GM12801 (cell line): ENCODE data around the gene MYL12B.

Experiments used
- TF ChIP-seq, protein P1 (sequence below): IDR thresholded peaks from one replicate; pipeline ENCODE4 v1.5.1; 2011; ENCODE audit warnings: control low read depth; ENCODE audit not compliant: insufficient read length; ENCODE audit errors: extremely low read depth

Gene MYL12B

DNA sequence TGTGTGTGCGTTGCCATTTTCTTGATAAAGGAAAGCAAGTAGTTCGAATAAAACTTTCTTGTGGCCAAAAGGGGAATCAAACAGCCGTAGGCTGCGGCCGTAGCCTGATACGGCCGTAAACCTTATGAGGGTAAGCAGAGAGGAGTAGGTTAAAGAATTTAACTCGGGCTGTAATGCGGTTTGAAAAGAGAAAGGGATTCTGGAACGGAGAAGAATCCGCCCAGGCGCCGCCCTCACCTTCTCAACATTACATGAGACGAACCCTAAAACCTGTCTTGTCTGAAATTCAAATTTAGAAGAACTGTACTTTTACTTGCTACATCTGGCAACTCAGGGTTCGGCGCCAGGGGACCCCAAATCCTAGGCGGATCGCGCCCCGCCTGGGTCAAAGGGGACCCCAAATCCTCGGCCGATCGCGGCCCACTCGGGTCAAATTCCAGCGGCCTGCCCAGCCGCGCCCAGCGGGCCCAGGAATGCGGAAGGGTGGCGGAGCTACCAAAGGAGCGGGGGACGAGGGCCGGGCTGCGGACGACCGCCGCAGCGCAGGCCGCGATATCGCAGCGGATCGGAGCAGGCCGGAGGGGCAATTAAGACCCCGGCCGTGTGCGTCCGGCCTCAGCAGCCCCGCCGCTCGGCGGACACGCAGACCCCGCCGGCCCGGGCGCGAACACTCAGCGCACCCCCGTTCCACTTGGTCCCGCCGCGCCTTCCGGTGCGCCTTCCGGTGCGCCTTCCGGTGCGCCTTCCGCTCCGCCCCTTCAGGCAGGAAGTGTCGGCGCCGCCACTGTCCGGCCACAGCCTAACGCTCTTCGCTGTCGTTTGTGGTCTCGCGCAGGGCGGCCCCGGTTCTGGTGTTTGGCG is at the start of gene MYL12B:
MYL12B (plus strand) TSS at position 761 of the 861 bp plus-strand sequence. CDS start 10,766 bp downstream, outside the sequence.
- TF ChIP-seq, protein P1, sequence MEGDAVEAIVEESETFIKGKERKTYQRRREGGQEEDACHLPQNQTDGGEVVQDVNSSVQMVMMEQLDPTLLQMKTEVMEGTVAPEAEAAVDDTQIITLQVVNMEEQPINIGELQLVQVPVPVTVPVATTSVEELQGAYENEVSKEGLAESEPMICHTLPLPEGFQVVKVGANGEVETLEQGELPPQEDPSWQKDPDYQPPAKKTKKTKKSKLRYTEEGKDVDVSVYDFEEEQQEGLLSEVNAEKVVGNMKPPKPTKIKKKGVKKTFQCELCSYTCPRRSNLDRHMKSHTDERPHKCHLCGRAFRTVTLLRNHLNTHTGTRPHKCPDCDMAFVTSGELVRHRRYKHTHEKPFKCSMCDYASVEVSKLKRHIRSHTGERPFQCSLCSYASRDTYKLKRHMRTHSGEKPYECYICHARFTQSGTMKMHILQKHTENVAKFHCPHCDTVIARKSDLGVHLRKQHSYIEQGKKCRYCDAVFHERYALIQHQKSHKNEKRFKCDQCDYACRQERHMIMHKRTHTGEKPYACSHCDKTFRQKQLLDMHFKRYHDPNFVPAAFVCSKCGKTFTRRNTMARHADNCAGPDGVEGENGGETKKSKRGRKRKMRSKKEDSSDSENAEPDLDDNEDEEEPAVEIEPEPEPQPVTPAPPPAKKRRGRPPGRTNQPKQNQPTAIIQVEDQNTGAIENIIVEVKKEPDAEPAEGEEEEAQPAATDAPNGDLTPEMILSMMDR: no peak

DNA sequence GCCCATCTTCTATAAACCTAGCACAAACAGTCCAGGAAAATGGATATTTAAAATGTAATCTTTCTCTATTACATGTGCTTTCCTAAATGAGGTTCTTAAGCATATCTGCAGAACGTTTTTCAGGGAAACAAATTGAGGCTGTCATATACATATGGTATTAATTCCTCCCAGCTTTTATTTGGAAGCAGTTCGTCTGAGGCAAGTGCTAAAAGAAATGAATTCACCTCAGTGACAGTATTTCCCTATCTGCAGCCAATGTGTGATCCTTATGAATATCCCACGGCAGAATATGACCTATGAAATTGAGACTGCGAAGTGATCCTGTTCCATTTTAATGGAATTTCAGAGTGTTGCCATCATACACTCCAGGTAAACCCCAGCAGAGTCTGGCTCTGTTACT is 49.3 kb upstream of the MYL12B start:
- TF ChIP-seq, protein P1: no peak

DNA sequence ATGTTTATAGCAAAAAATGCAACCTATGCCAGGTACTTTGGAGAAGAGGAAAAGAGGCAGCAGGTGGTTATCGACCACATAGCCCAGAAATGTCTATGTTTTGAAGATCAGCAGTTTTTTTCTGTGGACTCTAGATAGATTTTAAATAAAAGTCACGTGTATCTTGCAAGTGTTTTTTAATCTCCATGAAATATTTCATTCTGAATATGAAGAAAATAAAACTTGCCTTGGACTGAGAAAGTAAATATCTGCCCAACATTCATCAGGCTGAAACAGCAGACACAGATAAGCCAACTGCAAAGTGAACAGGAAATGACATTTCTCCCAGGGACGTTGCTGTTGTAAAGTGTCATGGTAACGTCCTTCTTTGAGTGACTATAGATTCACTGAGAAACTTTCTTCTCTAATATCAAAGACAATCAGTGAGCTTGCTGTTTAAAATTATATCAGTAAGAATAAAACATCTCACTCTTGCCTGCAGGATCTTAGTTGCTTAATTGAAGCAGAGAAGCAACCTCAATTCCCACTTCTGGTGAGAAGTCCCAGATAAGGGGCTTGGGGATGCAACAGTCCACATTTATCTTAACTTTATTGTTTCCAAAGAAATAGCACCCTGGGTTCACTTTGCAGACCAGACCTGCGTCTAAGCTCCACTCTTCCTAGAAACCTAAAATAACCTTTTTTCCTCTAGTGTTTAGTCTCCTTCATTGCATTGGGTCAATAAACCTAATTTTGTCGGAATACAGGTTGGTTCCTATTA is 48.5 kb upstream of the MYL12B start:
- TF ChIP-seq, protein P1: no peak

DNA sequence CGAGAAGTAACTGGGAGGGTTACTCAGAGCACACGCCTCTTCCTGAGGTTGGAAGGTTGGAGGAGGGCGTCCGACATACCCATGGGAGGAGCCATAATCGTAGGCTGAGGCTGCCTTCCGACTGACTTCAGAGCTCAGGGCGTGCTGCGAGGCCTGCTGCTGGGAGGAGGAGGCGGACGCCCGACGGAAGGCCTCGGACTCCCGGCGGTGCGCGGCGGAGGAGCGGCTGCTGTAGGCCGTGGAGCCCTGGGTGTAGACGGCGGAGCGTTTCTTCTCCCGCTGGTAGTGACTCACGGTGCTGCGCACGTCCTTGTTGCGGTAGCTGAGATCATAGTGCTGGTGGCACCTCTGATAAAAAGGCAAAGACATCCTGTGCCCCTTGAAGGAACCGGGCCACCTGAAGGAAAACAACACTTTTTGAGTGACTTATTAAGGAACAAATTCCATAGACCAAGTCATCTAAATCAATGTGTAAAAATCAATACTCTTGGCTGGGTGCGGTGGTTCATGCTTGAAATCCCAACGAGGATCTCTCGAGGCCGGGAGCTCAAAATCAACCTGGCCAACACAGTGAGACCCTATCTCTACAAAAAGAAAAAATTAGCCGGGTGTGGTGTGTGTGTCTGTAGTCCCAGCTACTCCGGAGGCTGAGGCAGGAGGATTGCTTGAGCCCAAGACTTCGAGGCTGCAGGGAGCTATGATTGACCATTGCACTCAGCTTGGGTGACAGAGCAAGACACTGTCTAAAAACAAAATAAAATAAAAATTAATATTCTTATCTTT is 46.9 kb upstream of the MYL12B start:
- TF ChIP-seq, protein P1: no peak

DNA sequence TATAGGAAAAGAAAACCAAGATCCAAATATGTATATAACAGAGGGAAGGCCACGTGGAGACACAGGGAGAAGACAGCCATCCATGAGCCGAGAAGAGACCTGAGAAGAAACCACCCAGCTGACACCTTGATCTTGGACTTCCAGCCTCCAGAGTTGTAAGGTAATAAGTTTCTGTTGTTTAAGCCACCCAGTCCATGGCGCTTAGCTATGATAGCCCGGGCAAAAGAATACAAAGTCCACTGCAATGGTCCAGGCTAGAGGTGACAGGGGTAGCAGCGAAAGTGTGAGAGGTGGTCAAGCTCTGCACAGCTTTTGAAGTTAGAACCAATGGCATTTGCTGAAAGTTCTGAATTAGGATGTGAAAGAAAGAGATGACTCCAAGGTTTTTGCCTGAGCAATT is 44.9 kb upstream of the MYL12B start:
- TF ChIP-seq, protein P1: no peak

DNA sequence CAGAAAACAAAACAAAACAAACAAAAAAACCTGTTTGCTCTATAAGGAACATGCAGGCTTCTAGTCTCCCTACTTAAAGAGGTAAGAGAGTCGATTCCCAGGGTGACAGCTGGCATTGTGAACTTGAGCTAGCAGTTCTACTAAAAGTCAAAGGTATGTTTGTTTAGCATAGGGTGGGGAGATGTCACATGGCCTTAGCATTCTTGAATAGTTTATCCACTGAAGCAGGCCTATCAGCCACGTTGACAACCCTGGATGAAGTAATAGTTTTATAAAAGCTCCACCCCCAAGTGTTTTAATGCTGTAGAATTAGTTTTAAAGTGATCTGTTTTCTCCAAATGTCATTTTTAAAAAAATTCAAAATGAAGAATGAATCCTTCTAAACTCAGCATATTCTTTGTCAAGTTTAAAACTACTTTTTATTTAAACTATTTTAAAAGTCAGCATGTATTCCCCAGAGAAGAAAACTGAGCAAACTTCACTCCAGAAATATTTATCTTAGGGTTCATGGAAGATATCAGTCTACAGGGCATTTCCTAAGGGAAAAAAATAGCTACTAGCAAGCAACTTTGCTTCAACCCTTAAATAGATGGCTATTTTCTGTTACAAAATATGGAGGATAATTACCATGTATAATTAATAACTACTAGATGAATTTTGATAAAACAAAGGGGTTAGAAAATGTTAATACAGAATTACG is 43.8 kb upstream of the MYL12B start:
- TF ChIP-seq, protein P1: no peak
